NCI-H446 (cell line): ENCODE measurements around the gene WDR70.

Experiments used
- DNase-seq, 2 experiments: peaks; one replicate each; lab custom pipeline; 2025; lab: John Stamatoyannopoulos, UW

Gene WDR70

GRCh38 chr5:37799865-37800421 lies 420.8 kb downstream of the WDR70 start:
- DNase-seq = no peak

GRCh38 chr5:37801521-37801920 lies 422.4 kb downstream of the WDR70 start:
- DNase-seq = no peak
